Thyroid gland (tissue), 4 donors: ENCODE data around the gene ATXN7. TPM values are rescaled to one million over a fixed set of nuclear protein-coding genes. Genes with fewer than 3 reads are reported as not detected.

ENCODE experiments used
- DNase-seq, 2 donors: peaks; one replicate each; pipeline ENCODE4 v3.0.0-alpha.2; 2019
- H3K27ac ChIP-seq, 3 donors: fragments of 200-600 bp; sonication (generic); 1 replicate in 2 of 3; 2 replicates in 1 of 3; pipeline ENCODE4 v1.5.1; 2016 to 2019; ENCODE audit warnings: mild to moderate bottlenecking in 1 of 3, moderate library complexity in 1 of 3
- H3K27me3 ChIP-seq: fragments of 200-600 bp; sonication (generic); one replicate; pipeline ENCODE4 v1.5.1; 2019
- H3K36me3 ChIP-seq, 2 donors: fragments of 200-600 bp; sonication (generic); one replicate each; pipeline ENCODE4 v1.5.1; 2016 to 2019
- H3K4me1 ChIP-seq, 2 donors: fragments of 200-600 bp; sonication (generic); one replicate each; pipeline ENCODE4 v1.5.1; 2017 to 2019
- H3K4me3 ChIP-seq, 3 donors: fragments of 200-600 bp; sonication (generic); replicated peaks in 1 of 3; 1 replicate in 2 of 3; 2 replicates in 1 of 3; pipeline ENCODE4 v1.5.1; 2016; ENCODE audit warnings: mild to moderate bottlenecking in 1 of 3
- H3K9me3 ChIP-seq: fragments of 200-600 bp; sonication (generic); one replicate; pipeline ENCODE4 v1.5.1; 2017
- CTCF ChIP-seq, 6 experiments: fragments of 200-600 bp in 3 of 6; fragments of 450-650 bp in 3 of 6; sonication (generic) in 3 of 6; IDR thresholded peaks; one replicate each; pipeline ENCODE4 v1.5.1; 2016 to 2019; ENCODE audit warnings: antibody characterized with exemption in 6 of 6, mild to moderate bottlenecking in 2 of 6, inconsistent platforms in 1 of 6, moderate library complexity in 1 of 6
- POLR2A ChIP-seq, 2 donors: fragments of 450-650 bp; IDR thresholded peaks; one replicate each; pipeline ENCODE4 v1.6.1; 2017; ENCODE audit warnings: antibody characterized with exemption in 2 of 2, mild to moderate bottlenecking in 2 of 2, moderate library complexity in 1 of 2
- WGBS, 2 donors: methylation state at CpG; one replicate each; pipeline ENCODE4 v1.1.5; 2017; 5-methylcytosine and 5-hydroxymethylcytosine counted together
- intact Hi-C: fragments of 100-400 bp; cut with DNase I; formaldehyde crosslinking; loops from one replicate; pipeline ENCODE4 v1.15.1; 2023
- total RNA-seq, 4 donors: library from RNA; depleted of rRNA; stranded (reverse); fragments of >200 nt; gene quantifications; one replicate each; pipeline ENCODE4 v1.2.3, GENCODE V29; 2016

ATXN7 gene
- total RNA-seq, 4 donors from 2014 or later, result 23.2 to 51.8 (median 33.8) TPM

- TF ChIP-seq POLR2A (IDR thresholded peaks at IDR 0.05) (no peak), CTCF (IDR thresholded peaks at IDR 0.05) (no peak)
- DNase-seq, result no peak
- WGBS, 2 donors, result 88 to 92% methylated on average over 4 of the region's 4 CpGs
- Histone ChIP-seq H3K27ac (no peak overlapping the region), H3K4me1 (no peaks in the 10 kb centered on the region), H3K36me3 (no peaks in the 10 kb centered on the region), H3K27me3 (no peaks in the 10 kb centered on the region), H3K9me3 (no peaks in the 10 kb centered on the region), H3K4me3 (no peak overlapping the region)
- intact Hi-C loops, result no loop called here
Observed at GRCh38 chr3:64039332-64039731, 175.7 kb downstream of the ATXN7 start.

- DNase-seq, result no peak
- Histone ChIP-seq H3K36me3 (no peaks in the 10 kb centered on the region), H3K9me3 (no peaks in the 10 kb centered on the region), H3K4me3 (no peak overlapping the region), H3K27ac (no peak overlapping the region), H3K4me1 (no peaks in the 10 kb centered on the region), H3K27me3 (no peaks in the 10 kb centered on the region)
- TF ChIP-seq POLR2A (IDR thresholded peaks at IDR 0.05), result no peak
- TF ChIP-seq CTCF (IDR thresholded peaks at IDR 0.05), result no peak
- intact Hi-C loops, result loop anchor here (10.0 kb wide), 1 partner anchor 105 kb away; no protein-coding TSS in a partner anchor
- 75 to 85% methylated on average over 5 of the region's 5 CpGs for WGBS, 2 donors
Observed at GRCh38 chr3:64039981-64040733, 176.5 kb downstream of the ATXN7 start.

- Histone ChIP-seq H3K27ac (no peak overlapping the region), H3K4me1 (peaks cover 14 to 15% of the 10 kb centered on the region in 2 donors), H3K4me3 (no peak overlapping the region), H3K27me3 (no peaks in the 10 kb centered on the region), H3K9me3 (no peaks in the 10 kb centered on the region), H3K36me3 (no peaks in the 10 kb centered on the region)
- WGBS, 2 donors, result 85 to 88% methylated on average over 1 of the region's 1 CpG
- TF ChIP-seq POLR2A (IDR thresholded peaks at IDR 0.05) (no peak), CTCF (IDR thresholded peaks at IDR 0.05) (no peak)
- no peak for DNase-seq
- intact Hi-C loops, result loop anchor here (10.0 kb wide), 1 partner anchor 102 kb away; no protein-coding TSS in a partner anchor
Observed at GRCh38 chr3:64042952-64043351, 179.3 kb downstream of the ATXN7 start.

- H3K9me3 ChIP-seq, result no peaks in the 10 kb centered on the region
- TF ChIP-seq POLR2A (IDR thresholded peaks at IDR 0.05), result peak in 1 of 2 donors; percentile 6
- no peak for TF ChIP-seq CTCF (IDR thresholded peaks at IDR 0.05)
- intact Hi-C loops, result loop anchor here (10.0 kb wide), 1 partner anchor 98 kb away; no protein-coding TSS in a partner anchor
- 32 to 35% methylated on average over 3 of the region's 3 CpGs for WGBS, 2 donors
- peak; percentile 80 to 85 for DNase-seq
- no peaks in the 10 kb centered on the region for H3K36me3 ChIP-seq
- H3K4me3 ChIP-seq, result no peak overlapping the region
- H3K27ac ChIP-seq, result peak overlapping the region; percentile 62 to 85 (median 78)
- H3K27me3 ChIP-seq, result no peaks in the 10 kb centered on the region
- peaks cover 26 to 27% of the 10 kb centered on the region in 2 donors for H3K4me1 ChIP-seq
Observed at GRCh38 chr3:64046592-64046991, 182.9 kb downstream of the ATXN7 start.

- no peaks in the 10 kb centered on the region for H3K27me3 ChIP-seq
- peaks cover 26 to 27% of the 10 kb centered on the region in 2 donors for H3K4me1 ChIP-seq
- TF ChIP-seq POLR2A (IDR thresholded peaks at IDR 0.05) (no peak), CTCF (IDR thresholded peaks at IDR 0.05) (no peak)
- H3K9me3 ChIP-seq, result no peaks in the 10 kb centered on the region
- intact Hi-C loops, result loop anchor here (10.0 kb wide), 1 partner anchor 98 kb away; no protein-coding TSS in a partner anchor
- DNase-seq, result peak; percentile 84
- H3K36me3 ChIP-seq, result no peaks in the 10 kb centered on the region
- no peak overlapping the region for H3K4me3 ChIP-seq
- H3K27ac ChIP-seq, result peak overlapping the region; percentile 78 to 91 (median 85)
- 19 to 36% methylated on average over 6 of the region's 6 CpGs for WGBS, 2 donors
Observed at GRCh38 chr3:64046996-64047594, 183.4 kb downstream of the ATXN7 start.
